GM04503 (cell line): ENCODE data around the gene DSCAM.

Source experiments
- DNase-seq: peaks from one replicate; pipeline ENCODE4 v3.0.0-alpha.2; 2012; ENCODE audit warnings: low read depth

DSCAM gene

DNA sequence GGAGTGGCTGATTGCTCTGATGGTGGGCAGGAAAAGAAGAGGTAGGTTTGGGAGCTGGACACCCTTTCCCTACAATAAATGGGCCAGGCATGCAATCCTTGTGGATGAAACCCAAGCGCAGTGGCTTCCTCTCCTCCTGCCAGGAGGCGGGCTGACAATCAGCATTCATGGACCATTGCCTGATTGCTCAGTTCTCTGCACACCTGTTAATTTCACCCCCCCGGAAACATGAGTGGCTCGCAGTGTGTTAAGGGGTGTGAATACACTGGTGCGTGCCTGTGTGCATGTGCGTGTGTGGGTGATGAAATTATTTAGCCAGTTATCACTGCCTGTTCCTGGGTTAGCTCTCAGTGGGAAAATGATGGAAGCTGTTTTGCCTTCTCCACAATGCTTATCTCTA is 669.0 kb downstream of the DSCAM start:
- DNase-seq, result no peak

DNA sequence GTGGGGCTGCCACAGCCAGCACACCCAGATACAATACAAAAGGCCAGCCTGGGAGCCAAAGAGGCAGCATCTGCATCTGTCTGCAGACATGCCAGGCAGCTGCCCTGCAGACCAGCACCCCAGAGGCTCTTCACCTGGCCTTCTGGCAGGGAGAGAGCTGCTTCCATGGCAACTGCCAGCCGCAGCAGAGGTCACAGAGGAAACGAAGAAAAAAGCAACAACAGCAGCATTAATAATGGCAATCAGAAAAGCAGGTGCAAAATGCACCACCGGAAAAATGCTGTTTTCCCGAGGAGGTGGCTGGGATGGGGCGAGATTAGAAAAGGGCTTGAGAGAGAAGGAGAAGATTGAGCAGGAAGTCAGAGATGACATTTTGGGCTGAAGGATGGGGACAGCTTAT is 670.2 kb downstream of the DSCAM start:
- DNase-seq, result no peak

DNA sequence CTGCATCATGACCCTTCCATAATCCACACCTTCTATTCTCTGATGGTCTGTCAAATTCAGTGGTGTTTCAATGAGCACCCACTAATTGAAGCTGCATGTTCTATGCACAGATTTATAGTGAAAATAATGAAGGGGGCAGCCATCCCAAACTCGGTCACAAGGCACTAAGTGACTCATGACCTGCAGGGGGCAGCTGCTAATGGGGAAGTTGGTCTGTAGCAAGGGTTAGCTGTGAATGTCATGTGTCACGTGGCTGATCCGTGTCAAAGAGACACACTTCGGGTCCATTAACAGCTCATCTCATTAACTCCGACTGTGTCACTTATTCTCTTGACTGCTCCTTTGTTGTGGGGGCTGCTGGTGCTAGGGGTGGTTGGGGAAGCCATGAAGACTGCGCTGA is 673.1 kb downstream of the DSCAM start:
- no peak for DNase-seq

DNA sequence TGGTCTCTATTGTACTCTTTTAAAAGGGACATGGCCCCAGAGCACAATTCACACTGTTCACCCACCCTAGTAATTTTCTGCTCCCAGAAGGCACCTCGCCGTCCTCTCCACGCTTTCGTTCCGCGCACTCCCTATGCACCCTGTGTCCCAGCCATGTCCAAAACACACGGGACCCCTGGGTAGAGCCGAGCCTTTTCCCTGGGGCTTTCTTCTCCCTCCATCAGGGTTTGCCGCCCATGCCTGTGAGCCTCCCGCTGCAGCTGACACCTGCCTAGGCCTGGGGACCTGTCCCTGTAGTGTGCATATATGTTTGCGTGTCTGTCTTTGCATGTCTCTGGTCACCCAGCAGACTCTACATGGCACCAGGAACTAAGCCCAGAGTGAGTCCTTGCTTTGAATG is 677.0 kb downstream of the DSCAM start:
- no peak for DNase-seq

DNA sequence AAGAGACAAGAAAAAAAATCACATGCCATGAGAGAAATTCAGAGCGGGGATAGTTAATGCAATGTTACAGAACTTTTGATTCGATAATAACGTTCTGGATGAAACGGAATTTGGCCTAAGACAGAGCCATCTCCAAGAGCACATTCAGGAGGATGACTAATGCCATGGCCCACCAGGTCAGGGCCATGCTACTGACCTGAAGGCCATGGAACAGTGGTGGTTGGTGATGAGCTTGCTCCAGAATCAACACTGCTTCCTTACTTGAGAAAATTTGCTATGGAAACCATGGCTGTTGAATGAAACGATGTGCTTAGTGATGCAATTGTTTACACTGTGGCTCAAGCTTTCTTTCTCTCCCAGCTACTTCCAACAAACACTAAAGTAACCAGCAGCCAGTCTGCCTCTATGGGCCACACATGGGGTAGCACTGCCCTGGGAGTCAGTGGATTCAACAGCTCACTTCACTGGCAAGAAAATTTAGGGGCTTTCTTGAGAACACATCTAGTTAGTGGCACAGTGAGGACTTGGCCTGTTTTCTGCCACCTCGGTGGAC is 680.6 kb downstream of the DSCAM start:
- DNase-seq, result no peak

DNA sequence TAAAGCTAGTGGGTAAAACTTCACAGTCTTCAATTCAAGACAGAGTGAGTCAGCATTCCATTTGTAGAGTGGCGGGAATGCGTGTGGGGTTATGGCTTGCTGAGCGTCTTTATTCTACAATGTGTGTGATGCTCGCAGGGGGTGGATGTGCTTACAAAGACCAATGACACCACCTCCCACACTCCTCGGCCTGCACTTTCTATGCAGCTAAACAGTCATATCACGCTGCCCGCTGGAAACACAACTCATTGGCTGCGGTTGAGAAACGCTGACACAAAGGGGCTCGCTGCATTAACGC is 681.2 kb downstream of the DSCAM start:
- DNase-seq, result no peak

DNA sequence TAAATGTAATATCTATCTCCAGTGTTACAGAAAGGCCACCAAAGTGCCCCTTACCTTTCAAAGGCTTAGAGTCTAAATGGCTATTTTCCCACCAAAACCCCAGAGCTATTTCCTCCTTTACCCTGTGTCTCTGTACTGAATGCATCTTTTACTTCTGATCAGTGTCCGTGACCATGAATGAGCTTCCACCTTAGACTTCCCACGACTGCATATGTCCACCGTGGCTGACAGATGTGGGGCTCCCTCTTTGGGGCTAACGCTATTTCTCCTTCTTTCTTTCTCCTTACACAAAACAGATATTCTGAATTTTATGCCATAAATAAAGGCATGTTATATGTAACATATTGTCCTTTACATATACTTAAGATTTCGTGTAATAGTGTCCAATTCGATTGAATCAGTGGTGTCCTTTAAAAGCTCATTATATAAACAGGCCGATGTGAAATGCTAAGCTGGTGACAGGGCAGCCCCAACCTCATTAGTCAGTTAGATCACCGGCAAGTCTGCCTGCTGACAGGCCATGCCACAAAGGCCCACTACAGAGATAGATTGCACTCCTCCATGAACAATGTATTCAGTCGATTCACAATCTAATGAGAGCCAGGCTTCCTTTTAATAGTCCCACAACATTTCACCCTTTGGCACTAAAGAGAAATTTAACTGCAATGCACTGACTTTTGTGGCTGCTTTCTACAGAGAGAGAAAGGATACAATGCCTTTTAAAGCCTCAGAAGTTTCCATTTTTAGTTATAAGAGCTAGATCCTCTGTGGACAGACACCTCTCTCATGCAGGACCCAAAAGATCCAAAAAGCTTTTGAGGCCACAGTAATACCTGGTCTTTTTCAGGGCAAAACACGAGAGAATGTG is 681.8 kb downstream of the DSCAM start:
- no peak for DNase-seq

DNA sequence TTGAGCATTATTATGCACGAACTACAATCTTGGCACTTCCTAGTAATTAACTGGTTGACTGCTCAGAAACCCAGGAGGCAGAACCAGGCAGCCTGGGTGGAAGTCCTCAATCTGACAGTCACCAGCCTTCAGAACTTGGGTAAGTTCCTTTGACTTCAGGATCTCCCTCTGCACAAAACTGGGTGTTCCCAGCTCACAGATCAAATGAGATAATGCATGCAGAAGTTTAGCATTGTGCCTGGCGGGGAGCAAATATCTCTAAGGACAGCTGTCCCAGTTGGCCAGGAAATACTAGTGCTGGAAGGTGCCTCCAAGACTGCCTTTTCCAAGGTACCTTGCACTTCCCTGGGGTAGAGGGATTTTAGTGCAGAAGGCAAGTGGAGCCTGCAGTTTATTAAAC is 684.9 kb downstream of the DSCAM start:
- DNase-seq, result no peak

DNA sequence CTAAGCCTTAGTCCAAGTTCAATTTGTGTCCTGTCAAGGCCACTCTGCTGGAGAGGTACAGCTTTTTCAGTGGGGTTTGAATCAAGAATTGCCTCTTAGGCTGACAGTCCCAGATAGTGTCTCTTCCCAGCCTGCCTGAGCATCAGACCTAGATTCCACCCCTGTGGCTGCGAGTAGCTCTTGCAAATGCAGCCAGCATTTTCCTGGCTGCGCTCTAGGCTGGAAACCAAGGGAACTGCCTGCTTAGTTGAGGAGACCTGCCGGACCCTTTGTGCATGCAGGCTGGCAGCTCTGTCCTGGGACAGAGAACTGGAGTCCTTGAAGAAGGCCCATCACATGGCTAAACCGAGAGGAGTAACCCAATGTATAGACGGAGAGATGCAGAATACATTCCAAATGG is 686.0 kb downstream of the DSCAM start:
- DNase-seq, result no peak

DNA sequence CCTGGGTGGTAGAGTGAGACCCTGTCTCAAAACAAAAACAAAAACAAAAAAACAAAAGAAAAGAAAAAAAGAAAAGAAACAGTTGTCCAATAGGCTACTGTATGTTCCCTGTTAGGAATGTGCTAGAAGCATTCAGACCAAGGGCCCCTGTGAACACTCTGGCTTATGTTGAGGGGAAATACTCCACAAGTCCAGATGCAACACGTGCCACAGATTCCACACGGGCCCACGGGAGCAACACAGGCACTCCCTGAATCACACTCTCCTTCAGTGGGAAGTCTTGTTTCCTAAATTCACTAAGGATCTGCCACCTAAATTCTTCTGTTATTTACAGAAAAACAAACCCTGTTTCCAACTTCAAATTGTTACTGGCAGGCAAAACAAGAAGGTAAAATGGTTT is 688.6 kb downstream of the DSCAM start:
- no peak for DNase-seq

DNA sequence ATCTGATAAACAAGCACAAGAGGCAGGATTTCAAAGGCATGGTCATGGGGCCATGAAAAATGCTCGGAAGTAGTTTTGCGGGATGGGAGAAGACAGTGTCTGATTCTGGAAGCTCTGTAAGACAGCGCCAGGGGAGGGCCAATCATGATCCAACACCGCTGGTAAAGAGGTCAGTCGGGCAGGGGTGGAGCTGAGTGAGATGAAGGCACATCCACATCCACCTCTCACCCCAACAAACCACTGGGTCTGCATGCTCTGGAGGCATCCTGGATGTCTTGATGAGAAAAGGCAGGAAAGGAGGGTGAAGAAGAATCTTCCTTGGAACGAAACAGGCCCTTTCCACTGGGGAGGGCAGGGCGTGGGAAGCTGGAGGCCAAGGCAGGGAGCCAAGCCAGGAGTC is 691.4 kb downstream of the DSCAM start:
- no peak for DNase-seq

DNA sequence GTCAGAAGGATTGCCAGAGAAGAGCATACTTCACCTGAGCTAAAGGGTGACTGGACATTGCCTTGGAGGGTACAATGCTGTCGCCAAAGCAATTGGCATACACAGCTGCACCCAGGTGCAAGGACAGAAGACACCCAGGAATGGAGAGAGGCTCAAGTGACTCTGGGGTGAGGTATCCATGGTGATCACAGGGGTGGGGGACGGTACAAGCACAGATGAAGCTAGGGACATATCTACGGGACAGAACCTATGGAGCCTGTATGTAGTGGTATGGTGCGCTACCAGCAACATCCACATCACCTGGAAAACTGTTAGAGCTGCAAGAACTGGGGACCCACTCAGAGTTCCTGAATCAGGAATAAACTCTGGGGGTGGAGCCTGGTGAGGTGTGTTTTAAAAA is 693.6 kb downstream of the DSCAM start:
- DNase-seq, result no peak

DNA sequence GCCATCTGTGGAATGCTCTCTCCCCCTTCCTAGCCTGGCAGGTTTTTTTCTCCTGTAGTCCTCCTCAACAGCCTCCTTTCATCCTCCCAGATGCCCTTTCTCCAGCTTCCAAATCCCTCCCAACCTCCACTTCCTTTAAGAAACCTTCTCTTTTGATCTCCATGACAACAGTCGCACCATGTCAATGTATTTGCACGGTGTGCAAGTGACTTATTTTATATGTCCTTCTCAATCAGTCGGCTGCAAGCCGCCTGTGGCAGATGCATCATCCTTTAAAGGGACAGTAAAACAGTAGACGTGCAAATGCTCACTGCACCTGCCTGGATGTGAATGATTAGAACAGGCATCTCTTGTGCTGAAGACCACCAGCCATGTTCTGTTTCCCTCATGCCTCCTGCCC is 694.5 kb downstream of the DSCAM start:
- DNase-seq, result no peak

DNA sequence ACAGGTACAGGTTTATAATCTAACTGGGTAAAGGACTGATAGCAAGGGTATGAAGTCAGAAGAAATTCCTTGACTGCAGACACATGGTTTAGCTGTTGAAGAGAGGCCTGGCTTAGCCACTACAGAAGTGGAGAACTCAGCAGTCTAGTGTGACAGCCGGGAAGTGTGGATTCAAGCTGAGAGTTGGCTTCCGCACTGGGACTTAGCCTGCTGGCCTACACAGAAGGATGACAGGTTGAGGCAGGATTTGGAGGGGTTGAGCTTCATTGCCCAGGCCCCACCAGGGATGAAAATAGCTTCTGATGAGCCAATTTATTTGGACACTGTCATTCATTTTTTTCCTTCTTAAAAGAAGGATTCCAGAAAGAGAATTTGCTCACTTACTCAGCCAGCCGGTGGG is 695.3 kb downstream of the DSCAM start:
- no peak for DNase-seq

DNA sequence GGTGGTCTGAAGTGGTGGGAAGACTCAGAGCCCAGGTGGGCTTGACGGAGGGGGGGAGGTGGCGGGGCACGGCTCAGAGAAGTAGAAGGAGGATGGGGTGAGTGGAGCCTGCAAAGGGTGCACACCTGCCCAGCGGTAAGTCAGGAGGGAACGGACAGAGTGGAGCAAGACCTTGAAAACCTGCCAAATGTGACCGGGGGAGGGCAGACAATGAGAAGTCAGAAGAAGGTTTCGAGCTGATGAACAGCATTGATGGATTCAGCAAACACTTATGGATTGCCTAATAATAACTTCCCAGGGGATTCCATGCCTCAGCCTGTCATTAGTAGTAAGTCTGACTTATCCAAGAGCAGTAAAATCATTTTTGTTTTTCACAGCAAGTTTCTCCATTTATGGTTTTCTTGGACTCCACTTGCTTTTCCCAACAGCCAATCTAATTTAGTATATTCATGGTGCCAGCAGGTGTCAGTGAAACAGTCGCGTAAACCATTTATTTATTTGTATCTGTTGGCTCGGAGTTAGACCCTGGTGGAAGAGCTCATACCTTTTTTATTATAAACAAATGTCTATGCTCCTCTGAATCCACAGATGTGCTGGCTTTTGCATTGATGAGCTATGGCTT is 700.6 kb downstream of the DSCAM start:
- DNase-seq, result no peak

DNA sequence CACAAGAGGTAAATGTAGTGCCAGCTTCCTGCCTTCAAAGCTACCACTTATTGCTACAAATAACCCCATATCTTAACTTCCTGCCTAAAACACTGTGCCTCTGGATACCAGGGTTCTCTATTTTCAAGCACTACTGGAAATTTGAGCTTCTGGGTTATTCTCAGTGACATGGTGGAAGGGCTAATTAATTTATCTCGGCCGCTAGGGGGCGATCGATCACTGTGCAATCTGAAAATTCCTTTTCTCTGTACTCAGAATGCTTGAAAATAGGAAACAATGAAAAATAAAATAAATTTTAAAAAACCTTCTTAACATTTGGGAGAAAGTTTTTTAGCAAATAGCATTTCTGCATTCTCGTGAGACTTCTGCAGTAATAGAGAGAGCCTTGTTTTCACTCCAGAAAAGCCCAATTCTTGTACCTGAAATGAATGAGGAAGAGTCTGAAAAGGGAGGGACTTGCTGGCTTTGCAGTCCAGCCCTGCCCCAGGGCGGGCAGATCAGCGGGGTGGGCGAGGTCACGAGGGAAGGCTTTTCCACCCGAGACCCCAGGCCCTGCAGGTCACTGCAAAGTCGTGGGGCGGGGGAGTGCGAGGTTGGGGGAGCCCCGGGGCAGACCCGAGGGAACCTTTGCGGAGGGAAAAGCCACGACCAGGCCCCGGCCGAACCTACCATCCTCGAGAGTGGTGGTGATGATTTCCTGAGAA is 703.0 kb downstream of the DSCAM start:
- peak; percentile 1 for DNase-seq

DNA sequence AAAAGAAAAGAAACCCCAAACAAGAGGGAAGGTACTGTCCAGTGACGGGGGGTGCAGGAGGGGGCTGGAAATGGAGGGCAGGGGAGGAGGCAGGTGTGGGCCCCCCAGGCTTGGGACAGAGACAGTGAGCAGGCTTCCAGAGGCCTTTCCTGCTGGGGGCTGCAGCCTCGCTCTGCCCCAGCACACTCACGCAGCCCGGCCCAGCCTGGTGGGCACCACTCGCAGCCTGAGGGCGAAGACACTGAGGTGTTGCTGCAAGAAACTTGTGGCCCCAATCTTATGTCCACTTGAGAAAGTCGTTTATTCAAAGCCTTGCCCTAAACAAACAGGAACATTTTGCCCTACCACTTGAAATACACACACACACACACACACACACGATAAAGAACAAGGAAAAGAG is 705.3 kb downstream of the DSCAM start:
- DNase-seq, result no peak

DNA sequence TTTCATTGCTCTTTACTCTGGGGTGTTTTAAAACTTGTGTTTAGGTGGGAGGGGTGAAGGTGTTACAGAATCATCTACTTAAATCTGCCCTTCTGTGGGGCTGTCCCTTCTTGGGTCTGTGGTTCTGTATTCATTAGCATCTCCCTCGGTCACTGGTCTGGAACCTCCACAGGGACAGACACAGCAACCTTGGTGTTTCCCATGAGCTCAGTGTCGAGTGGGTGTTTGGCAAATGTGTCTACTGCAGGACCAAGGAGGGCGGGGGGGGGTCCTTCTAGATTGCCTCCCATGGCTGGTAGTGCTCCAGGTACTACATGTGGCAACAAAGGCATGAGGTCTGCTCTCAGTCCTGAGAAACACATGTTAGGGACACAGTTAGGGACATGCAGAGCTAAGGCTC is 706.3 kb downstream of the DSCAM start:
- DNase-seq, result no peak

DNA sequence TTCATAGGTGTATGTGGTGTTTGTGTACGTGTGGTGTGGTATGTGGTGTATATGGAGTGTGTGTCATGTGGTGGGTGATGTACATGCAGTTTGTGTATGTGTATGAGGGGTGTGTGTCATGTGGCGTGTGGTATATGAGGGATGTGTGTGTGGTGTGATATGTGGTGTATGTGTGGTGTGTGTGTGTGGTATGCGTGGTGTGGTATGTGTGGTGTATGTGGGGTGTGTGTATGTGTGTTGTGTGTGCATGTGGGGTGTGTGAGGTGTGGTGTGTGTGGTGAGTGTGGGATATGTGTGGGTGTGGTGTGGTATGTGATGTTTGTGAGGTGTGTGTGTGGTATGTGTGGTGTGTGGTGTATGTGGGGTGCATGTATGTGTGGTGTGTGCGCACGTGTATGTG is 707.3 kb downstream of the DSCAM start:
- DNase-seq, result no peak

DNA sequence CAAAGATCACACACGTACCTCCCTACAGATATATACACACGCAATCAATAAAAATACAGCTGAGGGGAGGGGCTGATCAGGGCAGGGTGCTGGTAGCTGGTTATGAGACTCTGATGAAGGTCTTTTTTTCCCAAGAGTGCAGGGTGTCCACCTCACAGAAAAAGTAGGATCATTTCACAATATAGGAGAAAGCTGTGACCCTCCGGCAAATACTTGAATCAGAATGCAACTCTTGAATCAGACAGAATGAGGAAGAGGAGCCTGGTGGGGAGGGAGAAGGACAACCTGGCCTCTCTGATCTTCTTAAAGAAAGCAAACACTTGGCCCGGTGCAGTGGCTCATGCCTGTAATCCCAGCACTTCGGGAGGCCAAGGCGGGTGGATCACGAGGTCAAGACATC is 710.4 kb downstream of the DSCAM start:
- no peak for DNase-seq

DNA sequence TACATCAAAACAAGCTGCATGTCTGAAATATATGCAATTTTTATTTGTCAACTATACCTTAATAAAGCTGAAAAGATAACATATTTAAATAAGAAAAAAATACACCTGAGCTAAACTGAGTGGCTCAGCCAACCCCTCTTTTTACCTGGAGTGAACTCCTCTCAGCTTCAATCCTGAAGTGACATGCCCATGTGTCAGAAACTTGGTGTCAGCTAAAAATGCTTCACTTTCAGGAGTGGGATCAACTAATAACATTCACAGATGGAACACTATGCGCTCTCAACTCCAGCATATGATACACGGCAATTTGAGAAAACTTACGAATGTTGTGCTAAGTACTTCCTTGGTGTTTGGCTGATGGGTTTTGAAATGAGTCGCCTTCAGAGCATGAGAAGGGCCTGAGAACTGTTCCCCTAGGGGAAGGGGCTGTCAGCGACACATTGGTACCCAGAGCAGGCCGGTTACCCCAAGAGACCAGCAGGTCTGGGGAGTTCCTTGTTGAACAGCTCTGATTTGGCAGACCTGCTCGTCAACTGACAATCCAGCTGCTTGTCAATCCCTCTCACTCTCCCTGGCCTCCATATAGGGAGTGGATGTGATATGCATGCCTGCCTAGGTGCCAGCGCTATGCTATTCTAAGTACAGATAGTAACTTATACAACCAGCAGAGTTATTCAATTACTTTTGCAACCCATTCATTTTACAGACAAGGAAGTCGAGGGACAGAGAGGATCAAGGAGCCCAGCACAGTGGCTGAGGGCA is 712.0 kb downstream of the DSCAM start:
- no peak for DNase-seq

DNA sequence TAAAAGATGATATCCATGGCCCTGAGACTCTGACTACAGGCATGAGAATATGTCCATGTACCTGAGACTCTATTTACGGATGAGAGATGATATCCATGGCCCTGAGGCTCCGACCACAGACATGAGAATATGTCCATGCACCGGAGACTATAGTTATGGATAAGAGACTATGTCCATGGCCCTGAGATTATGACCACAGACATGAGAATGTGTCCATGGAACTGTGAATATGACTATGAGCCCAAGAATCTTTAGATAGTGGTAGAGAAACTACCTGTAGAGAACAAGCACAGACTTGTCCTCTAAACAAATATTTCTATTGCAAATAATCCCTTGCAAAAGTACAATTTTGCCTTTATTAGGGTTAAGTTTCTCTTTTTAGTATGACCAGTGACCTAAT is 716.5 kb downstream of the DSCAM start:
- DNase-seq, result no peak
